CD14-positive monocyte (primary cell): Measurements from ENCODE around the gene ZC3H10. TPM values are rescaled to one million over a fixed set of nuclear protein-coding genes. Genes with fewer than 3 reads are reported as not detected.

Experiments used
- DNase-seq, 3 donors: peaks; one replicate each; pipeline ENCODE4 v3.0.0-alpha.2; 2011 to 2022
- H2AFZ ChIP-seq: 2 replicates; pipeline ENCODE4 v1.6.0; 2012; ENCODE audit warnings: mild to moderate bottlenecking, low read depth, low read length, inconsistent platforms; ENCODE audit not compliant: insufficient read depth, poor library complexity, severe bottlenecking
- H3K27ac ChIP-seq, 2 donors: 1 replicate in 1 of 2; 2 replicates in 1 of 2; pipeline ENCODE4 v1.5.1; 2012 to 2013; ENCODE audit warnings: low read length in 2 of 2, control low read depth in 1 of 2, inconsistent platforms in 1 of 2, low read depth in 1 of 2, mild to moderate bottlenecking in 1 of 2
- H3K27me3 ChIP-seq, 2 donors: one replicate each; pipeline versions ENCODE4 v1.6.0 to v1.6.1; 2011 to 2013; ENCODE audit warnings: low read length in 2 of 2; ENCODE audit not compliant: control insufficient read depth in 2 of 2, insufficient read depth in 2 of 2
- H3K36me3 ChIP-seq, 2 donors: replicated peaks in 1 of 2; 1 replicate in 1 of 2; 2 replicates in 1 of 2; pipeline versions ENCODE4 v1.5.1 to v1.6.1; 2012 to 2013; ENCODE audit warnings: low read length in 2 of 2, control low read depth in 1 of 2, inconsistent platforms in 1 of 2, mild to moderate bottlenecking in 1 of 2; ENCODE audit not compliant: insufficient read depth in 2 of 2, control insufficient read depth in 1 of 2
- H3K4me1 ChIP-seq, 2 donors: 1 replicate in 1 of 2; 2 replicates in 1 of 2; pipeline versions ENCODE4 v1.5.1 to v1.6.1; 2012 to 2013; ENCODE audit warnings: low read length in 2 of 2, control low read depth in 1 of 2, inconsistent platforms in 1 of 2, mild to moderate bottlenecking in 1 of 2, moderate library complexity in 1 of 2; ENCODE audit not compliant: insufficient read depth in 2 of 2, control insufficient read depth in 1 of 2
- H3K4me2 ChIP-seq: replicated peaks from 2 replicates; pipeline ENCODE3; 2012; ENCODE audit warnings: low read length, moderate library complexity, mild to moderate bottlenecking; ENCODE audit not compliant: poor library complexity, severe bottlenecking; ENCODE audit errors: extremely low read depth
- H3K4me3 ChIP-seq, 3 experiments: fragments of 200-600 bp in 1 of 3; sonication (generic) in 1 of 3; replicated peaks in 1 of 3; 1 replicate in 2 of 3; 2 replicates in 1 of 3; pipeline ENCODE4 v1.5.1; 2011 to 2013; ENCODE audit warnings: low read length in 3 of 3, mild to moderate bottlenecking in 3 of 3, control low read depth in 2 of 3, low read depth in 2 of 3, inconsistent platforms in 1 of 3, moderate library complexity in 1 of 3
- H3K79me2 ChIP-seq: 2 replicates; pipeline ENCODE4 v1.6.0; 2012; ENCODE audit warnings: mild to moderate bottlenecking, control low read depth, inconsistent platforms, low read length, moderate library complexity; ENCODE audit not compliant: insufficient read depth
- H3K9ac ChIP-seq: 2 replicates; pipeline ENCODE4 v1.6.0; 2017; ENCODE audit warnings: low read length, mild to moderate bottlenecking; ENCODE audit not compliant: insufficient read depth, poor library complexity, severe bottlenecking
- H3K9me3 ChIP-seq, 2 donors: replicated peaks in 1 of 2; 1 replicate in 1 of 2; 2 replicates in 1 of 2; pipeline versions ENCODE4 v1.5.1 to v1.6.1; 2012 to 2013; ENCODE audit warnings: low read length in 2 of 2, control low read depth in 1 of 2; ENCODE audit not compliant: control insufficient read depth in 1 of 2, insufficient read depth in 1 of 2
- H4K20me1 ChIP-seq: 2 replicates; pipeline ENCODE4 v1.6.0; 2012; ENCODE audit warnings: mild to moderate bottlenecking, low read length, control low read depth, moderate library complexity; ENCODE audit not compliant: insufficient read depth
- H3K27ac Mint-ChIP-seq, 7 donors: one replicate each; pipeline ENCODE4 v1.8.0; 2020; ENCODE audit warnings: mild to moderate bottlenecking in 7 of 7, mixed read lengths in 7 of 7, moderate library complexity in 6 of 7, inconsistent platforms in 2 of 7
- H3K27me3 Mint-ChIP-seq, 3 donors: one replicate each; pipeline ENCODE4 v1.8.0; 2021 to 2022; ENCODE audit warnings: low read depth in 3 of 3, mild to moderate bottlenecking in 3 of 3, mixed read lengths in 3 of 3, moderate library complexity in 3 of 3, inconsistent platforms in 1 of 3
- H3K36me3 Mint-ChIP-seq, 2 donors: one replicate each; pipeline ENCODE4 v1.8.0; 2020; ENCODE audit warnings: mixed read lengths in 2 of 2, inconsistent platforms in 1 of 2, mild to moderate bottlenecking in 1 of 2
- H3K4me1 Mint-ChIP-seq: one replicate; pipeline ENCODE4 v1.8.0; 2020; ENCODE audit warnings: mild to moderate bottlenecking, mixed read lengths
- H3K4me3 Mint-ChIP-seq, 2 donors: one replicate each; pipeline ENCODE4 v1.8.0; 2020; ENCODE audit warnings: mild to moderate bottlenecking in 2 of 2, mixed read lengths in 2 of 2, moderate library complexity in 1 of 2
- H3K9me3 Mint-ChIP-seq, 7 donors: one replicate each; pipeline ENCODE4 v1.8.0; 2020 to 2022; ENCODE audit warnings: mixed read lengths in 7 of 7, mild to moderate bottlenecking in 6 of 7, moderate library complexity in 6 of 7, inconsistent platforms in 2 of 7
- WGBS: methylation state at CpG from one replicate; pipeline ENCODE4 v1.1.5; 2013; ENCODE audit warnings: missing lambda C conversion rate; ENCODE audit not compliant: insufficient coverage; 5-methylcytosine and 5-hydroxymethylcytosine counted together
- intact Hi-C, 2 donors: fragments of 100-400 bp; cut with micrococcal nuclease; formaldehyde crosslinking; loops; one replicate each; pipeline versions ENCODE4 v1.15.0 to v1.15.1; 2023
- polyA plus RNA-seq, 3 donors: library from polyadenylated mRNA; depleted of rRNA in 1 of 3; unstranded in 2 of 3; stranded (reverse) in 1 of 3; fragments of 300-500 nt in 2 of 3; fragments of >200 nt in 1 of 3; fragmentation: Illumina TruSeq in 2 of 3; gene quantifications; 1 replicate in 2 of 3; 2 replicates in 1 of 3; pipeline ENCODE4 v1.2.3, GENCODE V29; 2012 to 2021
- TF ChIP-seq, protein P1 (sequence below): fragments of 200-600 bp; IDR thresholded peaks from one replicate; pipeline ENCODE4 v1.8.0; 2022; ENCODE audit warnings: antibody characterized with exemption, mild to moderate bottlenecking

Gene ZC3H10
- polyA plus RNA-seq, 3 donors: 1.7 to 3.1 (median 1.8) TPM

DNA sequence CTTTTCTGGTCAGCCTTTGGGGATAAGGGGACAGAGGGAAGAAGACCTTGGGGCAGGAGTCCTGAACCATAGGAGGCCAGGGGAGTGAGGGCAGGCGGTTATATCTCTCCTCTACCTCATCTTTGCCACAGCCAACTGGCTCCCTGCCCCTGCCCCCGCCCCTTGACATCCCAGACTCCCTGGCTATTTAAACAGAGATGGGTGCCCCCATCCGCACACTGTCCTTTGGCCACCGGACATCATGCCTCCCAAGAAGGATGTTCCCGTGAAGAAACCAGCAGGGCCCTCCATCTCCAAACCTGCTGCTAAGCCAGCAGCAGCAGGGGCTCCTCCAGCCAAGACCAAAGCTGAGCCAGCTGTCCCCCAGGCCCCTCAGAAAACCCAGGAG lies 35.6 kb downstream of the ZC3H10 start:
- H3K79me2 ChIP-seq: peaks cover 16% of the 10 kb centered on the region

DNA sequence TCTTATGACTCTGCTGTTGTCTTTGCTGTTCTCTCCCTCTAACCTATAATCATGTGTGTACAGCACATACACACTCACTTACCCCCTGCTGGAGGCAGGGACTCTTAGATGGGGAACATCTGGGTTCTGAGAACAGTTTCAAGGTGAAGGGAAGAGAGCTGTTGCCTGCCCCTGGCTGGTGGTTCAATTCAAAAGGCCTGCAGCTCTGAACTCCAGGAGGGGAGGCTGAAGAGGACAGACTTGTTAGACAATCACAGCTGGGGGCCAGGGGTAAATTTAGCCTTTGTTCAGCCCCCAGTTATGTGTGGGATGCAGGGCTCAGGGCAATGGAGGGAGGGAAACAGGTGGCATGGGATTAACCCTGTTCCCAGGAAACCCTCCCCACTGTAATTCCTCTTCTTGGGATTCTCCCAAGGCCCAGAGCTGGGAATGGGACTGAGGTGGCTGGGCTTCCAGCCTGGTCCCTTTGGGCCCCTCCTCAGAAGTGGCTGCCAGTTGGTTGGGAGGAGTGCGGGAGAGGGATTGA lies 36.2 kb downstream of the ZC3H10 start:
- H3K4me3 ChIP-seq: no peak overlapping the region
- peaks cover 41 to 51% of the 10 kb centered on the region in 2 donors for H3K4me1 ChIP-seq
- no peak overlapping the region for H2AFZ ChIP-seq
- peaks cover 0 to 3% (median 2%) of the 10 kb centered on the region in 3 donors for H3K27me3 Mint-ChIP-seq
- H3K36me3 ChIP-seq: no peaks in the 10 kb centered on the region
- no peaks in the 10 kb centered on the region for H3K9me3 ChIP-seq
- H4K20me1 ChIP-seq: peaks cover 7% of the 10 kb centered on the region
- intact Hi-C loops: loop anchor here in 1 of 2 donors (5.0 kb wide), 1 partner anchor 37 kb away; the partner anchor contains the start of genes RPL41 and ZC3H10
- DNase-seq: no peak
- H3K9ac ChIP-seq: no peak overlapping the region
- WGBS: no CpG with 5 or more reads among the region's 1 CpG
- no peaks in the 10 kb centered on the region for H3K9me3 Mint-ChIP-seq
- no peaks in the 10 kb centered on the region for H3K27me3 ChIP-seq
- no peak overlapping the region for H3K27ac ChIP-seq
- TF ChIP-seq, protein P1, sequence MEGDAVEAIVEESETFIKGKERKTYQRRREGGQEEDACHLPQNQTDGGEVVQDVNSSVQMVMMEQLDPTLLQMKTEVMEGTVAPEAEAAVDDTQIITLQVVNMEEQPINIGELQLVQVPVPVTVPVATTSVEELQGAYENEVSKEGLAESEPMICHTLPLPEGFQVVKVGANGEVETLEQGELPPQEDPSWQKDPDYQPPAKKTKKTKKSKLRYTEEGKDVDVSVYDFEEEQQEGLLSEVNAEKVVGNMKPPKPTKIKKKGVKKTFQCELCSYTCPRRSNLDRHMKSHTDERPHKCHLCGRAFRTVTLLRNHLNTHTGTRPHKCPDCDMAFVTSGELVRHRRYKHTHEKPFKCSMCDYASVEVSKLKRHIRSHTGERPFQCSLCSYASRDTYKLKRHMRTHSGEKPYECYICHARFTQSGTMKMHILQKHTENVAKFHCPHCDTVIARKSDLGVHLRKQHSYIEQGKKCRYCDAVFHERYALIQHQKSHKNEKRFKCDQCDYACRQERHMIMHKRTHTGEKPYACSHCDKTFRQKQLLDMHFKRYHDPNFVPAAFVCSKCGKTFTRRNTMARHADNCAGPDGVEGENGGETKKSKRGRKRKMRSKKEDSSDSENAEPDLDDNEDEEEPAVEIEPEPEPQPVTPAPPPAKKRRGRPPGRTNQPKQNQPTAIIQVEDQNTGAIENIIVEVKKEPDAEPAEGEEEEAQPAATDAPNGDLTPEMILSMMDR: no peak
- H3K4me1 Mint-ChIP-seq: peaks cover 41% of the 10 kb centered on the region
- peaks cover 22% of the 10 kb centered on the region for H3K79me2 ChIP-seq
- H3K4me2 ChIP-seq: no peak overlapping the region
- H3K4me3 Mint-ChIP-seq: no peak overlapping the region
- peaks cover 7 to 10% of the 10 kb centered on the region in 2 donors for H3K36me3 Mint-ChIP-seq
- H3K27ac Mint-ChIP-seq: peak overlapping the region in 2 of 7 donors; percentile 35 to 74

More for the DNA sequence above, 35.6 kb downstream of the ZC3H10 start:
- H3K4me3 Mint-ChIP-seq: no peak overlapping the region
- no peak for DNase-seq
- no peak overlapping the region for H3K27ac ChIP-seq
- no peaks in the 10 kb centered on the region for H3K36me3 ChIP-seq
- H3K27me3 Mint-ChIP-seq: peaks cover 0 to 3% (median 2%) of the 10 kb centered on the region in 3 donors
- no peak overlapping the region for H2AFZ ChIP-seq
- H3K9ac ChIP-seq: no peak overlapping the region
- H3K4me1 ChIP-seq: peaks cover 37 to 44% of the 10 kb centered on the region in 2 donors
- no peak overlapping the region for H3K4me2 ChIP-seq
- peaks cover 7 to 10% of the 10 kb centered on the region in 2 donors for H3K36me3 Mint-ChIP-seq
- intact Hi-C loops: loop anchor here in 1 of 2 donors (5.0 kb wide), 1 partner anchor 36 kb away; the partner anchor contains the start of genes RPL41 and ZC3H10
- 92% methylated on average over 4 of the region's 5 CpGs for WGBS
- H4K20me1 ChIP-seq: peaks cover under 1% of the 10 kb centered on the region
- peak overlapping the region in 2 of 7 donors; percentile 15 to 59 for H3K27ac Mint-ChIP-seq
- H3K9me3 Mint-ChIP-seq: no peaks in the 10 kb centered on the region
- no peaks in the 10 kb centered on the region for H3K27me3 ChIP-seq
- peaks cover 37% of the 10 kb centered on the region for H3K4me1 Mint-ChIP-seq
- no peaks in the 10 kb centered on the region for H3K9me3 ChIP-seq
- TF ChIP-seq, protein P1: no peak
- no peak overlapping the region for H3K4me3 ChIP-seq
